Activated naive CD4-positive, alpha-beta T cell treated with anti-CD3 and anti-CD28 coated beads, Interleukin-2, amount 10 ng/mL, durations not matched to agents 7 days and 5 days (primary cell): Measurements from ENCODE around the gene RPS6KA5.
"Not testable (repeated sequence)": the region's sequence is repeated elsewhere in the genome, so short reads cannot be mapped to it uniquely, and the experiment has no call there.

Experiments used
- CTCF ChIA-PET: fragments of 350-600 bp; sonication (Branson Sonifier 250); formaldehyde crosslinking; loops from one replicate; lab custom pipeline; 2021; ENCODE audit warnings: antibody characterized with exemption; lab: Charles Lee
- DNase-seq: peaks from one replicate; pipeline ENCODE4 v3.0.0-alpha.2; 2020
- H3K27ac Mint-ChIP-seq: one replicate; pipeline ENCODE4 v1.8.0; 2021; ENCODE audit warnings: mild to moderate bottlenecking, moderate library complexity, mixed read lengths
- H3K27me3 Mint-ChIP-seq: one replicate; pipeline ENCODE4 v1.8.0; 2021; ENCODE audit warnings: mild to moderate bottlenecking, mixed read lengths
- H3K36me3 Mint-ChIP-seq: one replicate; pipeline ENCODE4 v1.8.0; 2021; ENCODE audit warnings: mixed read lengths
- H3K4me1 Mint-ChIP-seq: one replicate; pipeline ENCODE4 v1.8.0; 2021; ENCODE audit warnings: mixed read lengths
- H3K4me3 Mint-ChIP-seq: one replicate; pipeline ENCODE4 v1.8.0; 2021; ENCODE audit warnings: mild to moderate bottlenecking, moderate library complexity, mixed read lengths
- H3K9me3 Mint-ChIP-seq: one replicate; pipeline ENCODE4 v1.8.0; 2021; ENCODE audit warnings: mixed read lengths

The RPS6KA5 gene

GRCh38 chr14:91087470-91087869, 27.0 kb upstream of the RPS6KA5 start:
- CTCF ChIA-PET = interaction anchor here (0.5 to 2.1 kb wide), 2 partner anchors 11 to 28 kb away, joined by 3 to 4 read pairs; no protein-coding TSS in a partner anchor
- H3K27ac Mint-ChIP-seq, H3K4me3 Mint-ChIP-seq, DNase-seq, H3K9me3 Mint-ChIP-seq: not testable (repeated sequence)
- H3K27me3 Mint-ChIP-seq = peaks cover 20% of the 10 kb centered on the region
- peaks cover 30% of the 10 kb centered on the region for H3K4me1 Mint-ChIP-seq
- H3K36me3 Mint-ChIP-seq = peaks cover 13% of the 10 kb centered on the region

GRCh38 chr14:91084516-91084915, 24.1 kb upstream of the RPS6KA5 start:
- Mint-ChIP-seq H3K36me3 (peaks cover 19% of the 10 kb centered on the region), H3K27ac (no peak overlapping the region), H3K4me3 (no peak overlapping the region), H3K4me1 (peaks cover 48% of the 10 kb centered on the region), H3K9me3 (no peaks in the 10 kb centered on the region), H3K27me3 (peaks cover 5% of the 10 kb centered on the region)
- CTCF ChIA-PET = interaction anchor here (0.7 kb wide), 1 partner anchor 57 kb away, joined by 3 read pairs; no protein-coding TSS in a partner anchor
- no peak for DNase-seq

GRCh38 chr14:91082282-91082681, 21.8 kb upstream of the RPS6KA5 start:
- H3K27me3 Mint-ChIP-seq = peaks cover under 1% of the 10 kb centered on the region
- no peaks in the 10 kb centered on the region for H3K9me3 Mint-ChIP-seq
- no peak for DNase-seq
- peaks cover 14% of the 10 kb centered on the region for H3K36me3 Mint-ChIP-seq
- H3K4me3 Mint-ChIP-seq = no peak overlapping the region
- CTCF ChIA-PET = interaction anchor here (1.8 kb wide), 1 partner anchor 31 kb away, joined by 4 read pairs; the partner anchor contains the start of gene DGLUCY
- no peak overlapping the region for H3K27ac Mint-ChIP-seq
- peaks cover 52% of the 10 kb centered on the region for H3K4me1 Mint-ChIP-seq

- Mint-ChIP-seq H3K9me3 (no peaks in the 10 kb centered on the region), H3K27ac (no peak overlapping the region), H3K4me1 (peaks cover 67% of the 10 kb centered on the region), H3K36me3 (peaks cover 15% of the 10 kb centered on the region), H3K4me3 (no peak overlapping the region), H3K27me3 (peaks cover 4% of the 10 kb centered on the region)
- no peak for DNase-seq
- CTCF ChIA-PET = interaction anchor here (0.9 kb wide), 1 partner anchor 19 kb away, joined by 3 read pairs; the partner anchor contains the start of gene RPS6KA5
These were observed 19.6 kb upstream of the RPS6KA5 start for GRCh38 chr14:91080071-91080470.

- Mint-ChIP-seq H3K27me3 (peaks cover 4% of the 10 kb centered on the region), H3K4me1 (peaks cover 69% of the 10 kb centered on the region), H3K4me3 (peak overlapping the region; percentile 26), H3K36me3 (peaks cover 11% of the 10 kb centered on the region), H3K9me3 (no peaks in the 10 kb centered on the region), H3K27ac (peak overlapping the region; percentile 87)
- peak; percentile 76 for DNase-seq
- CTCF ChIA-PET = interaction anchor here (0.7 to 1.3 kb wide), 7 partner anchors 29 to 99 kb away, joined by 3 to 6 read pairs (median 3); partner anchors contain the start of gene DGLUCY
These were observed 17.8 kb upstream of the RPS6KA5 start for GRCh38 chr14:91078095-91078737.

GRCh38 chr14:91075553-91075952, 15.1 kb upstream of the RPS6KA5 start:
- peaks cover 4% of the 10 kb centered on the region for H3K27me3 Mint-ChIP-seq
- H3K9me3 Mint-ChIP-seq = peaks cover 2% of the 10 kb centered on the region
- CTCF ChIA-PET = no interaction called here
- H3K4me3 Mint-ChIP-seq = no peak overlapping the region
- peaks cover 63% of the 10 kb centered on the region for H3K4me1 Mint-ChIP-seq
- no peak overlapping the region for H3K27ac Mint-ChIP-seq
- no peak for DNase-seq
- peaks cover 10% of the 10 kb centered on the region for H3K36me3 Mint-ChIP-seq

- DNase-seq = no peak
- Mint-ChIP-seq H3K4me3 (no peak overlapping the region), H3K4me1 (peaks cover 61% of the 10 kb centered on the region), H3K9me3 (peaks cover 5% of the 10 kb centered on the region), H3K27ac (no peak overlapping the region), H3K36me3 (peaks cover 25% of the 10 kb centered on the region), H3K27me3 (no peaks in the 10 kb centered on the region)
- CTCF ChIA-PET = no interaction called here
These were observed 10.1 kb upstream of the RPS6KA5 start for GRCh38 chr14:91070572-91070971.

GRCh38 chr14:91068642-91069041, 8.2 kb upstream of the RPS6KA5 start:
- CTCF ChIA-PET = no interaction called here
- H3K4me1 Mint-ChIP-seq = peaks cover 70% of the 10 kb centered on the region
- peaks cover 7% of the 10 kb centered on the region for H3K9me3 Mint-ChIP-seq
- peak overlapping the region; percentile 81 for H3K27ac Mint-ChIP-seq
- H3K4me3 Mint-ChIP-seq = peak overlapping the region; percentile 9
- H3K36me3 Mint-ChIP-seq = peaks cover 38% of the 10 kb centered on the region
- DNase-seq = no peak
- no peaks in the 10 kb centered on the region for H3K27me3 Mint-ChIP-seq

GRCh38 chr14:91067186-91067585, 6.7 kb upstream of the RPS6KA5 start:
- CTCF ChIA-PET = no interaction called here
- Mint-ChIP-seq H3K9me3 (peaks cover 9% of the 10 kb centered on the region), H3K4me3 (no peak overlapping the region), H3K27me3 (no peaks in the 10 kb centered on the region), H3K27ac (peak overlapping the region; percentile 81), H3K4me1 (peaks cover 79% of the 10 kb centered on the region), H3K36me3 (peaks cover 43% of the 10 kb centered on the region)
- DNase-seq = peak; percentile 57

- Mint-ChIP-seq H3K36me3 (peaks cover 37% of the 10 kb centered on the region), H3K27me3 (no peaks in the 10 kb centered on the region), H3K4me1 (peaks cover 71% of the 10 kb centered on the region), H3K27ac (peak overlapping the region; percentile 39), H3K9me3 (peaks cover 5% of the 10 kb centered on the region), H3K4me3 (no peak overlapping the region)
- CTCF ChIA-PET = interaction anchor here (1.5 to 2.7 kb wide), 2 partner anchors 49 to 162 kb away, joined by 4 to 20 read pairs; partner anchors contain the start of gene DGLUCY
- no peak for DNase-seq
These were observed 4.8 kb upstream of the RPS6KA5 start for GRCh38 chr14:91065266-91065665.

- Mint-ChIP-seq H3K4me3 (peak overlapping the region; percentile 27), H3K27ac (peak overlapping the region; percentile 92), H3K4me1 (peaks cover 66% of the 10 kb centered on the region), H3K9me3 (peaks cover 5% of the 10 kb centered on the region), H3K27me3 (no peaks in the 10 kb centered on the region), H3K36me3 (peaks cover 41% of the 10 kb centered on the region)
- CTCF ChIA-PET = interaction anchor here (0.7 to 2.7 kb wide), 5 partner anchors 52 to 161 kb away, joined by 3 to 20 read pairs (median 6); partner anchors contain the start of gene DGLUCY
- peak; percentile 64 for DNase-seq
These were observed 2.7 kb upstream of the RPS6KA5 start for GRCh38 chr14:91063119-91063518.

GRCh38 chr14:91062600-91062999, 2.2 kb upstream of the RPS6KA5 start:
- Mint-ChIP-seq H3K9me3 (peaks cover 5% of the 10 kb centered on the region), H3K4me3 (peak overlapping the region; percentile 27)

GRCh38 chr14:91061056-91061887, 831 bp upstream of the RPS6KA5 start:
- H3K9me3 Mint-ChIP-seq = peaks cover 4% of the 10 kb centered on the region
- no peak overlapping the region for H3K27ac Mint-ChIP-seq
- H3K4me3 Mint-ChIP-seq = no peak overlapping the region
- H3K4me1 Mint-ChIP-seq = peaks cover 62% of the 10 kb centered on the region
- peaks cover 47% of the 10 kb centered on the region for H3K36me3 Mint-ChIP-seq
- CTCF ChIA-PET = interaction anchor here (0.6 to 4.5 kb wide), 11 partner anchors 13 to 237 kb away, joined by 3 to 32 read pairs (median 4); partner anchors contain the start of gene DGLUCY
- H3K27me3 Mint-ChIP-seq = no peaks in the 10 kb centered on the region
- DNase-seq = no peak

More at GRCh38 chr14:91062600-91062999, 2.2 kb upstream of the RPS6KA5 start:
- CTCF ChIA-PET = interaction anchor here (0.7 to 4.4 kb wide), 5 partner anchors 52 to 160 kb away, joined by 3 to 32 read pairs (median 7); partner anchors contain the start of gene DGLUCY
- Mint-ChIP-seq H3K4me1 (peaks cover 66% of the 10 kb centered on the region), H3K27ac (peak overlapping the region; percentile 92), H3K27me3 (no peaks in the 10 kb centered on the region), H3K36me3 (peaks cover 43% of the 10 kb centered on the region)
- no peak for DNase-seq
